ENCODE data around the gene VCAN.

VCAN gene

DNA sequence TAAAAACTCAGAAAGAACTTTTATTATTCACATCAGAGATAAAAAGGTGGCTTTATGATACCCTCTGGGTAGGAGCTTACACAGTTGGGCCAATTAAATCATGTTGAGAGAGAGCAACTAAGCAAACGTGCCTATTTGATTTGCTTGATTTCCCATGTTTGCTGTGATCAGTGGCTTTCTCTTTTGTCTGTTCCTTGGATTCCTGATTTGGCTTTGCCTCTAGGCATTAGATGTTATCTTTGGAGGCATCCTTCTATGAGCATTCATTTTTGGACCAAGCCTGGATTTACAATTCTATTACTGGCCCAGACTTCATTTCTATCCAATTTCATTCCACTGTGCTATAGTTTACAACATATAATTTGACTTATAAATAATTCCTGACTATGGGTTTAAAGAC lies 35.9 kb downstream of the VCAN start:
- DNase-seq, result no peak

DNA sequence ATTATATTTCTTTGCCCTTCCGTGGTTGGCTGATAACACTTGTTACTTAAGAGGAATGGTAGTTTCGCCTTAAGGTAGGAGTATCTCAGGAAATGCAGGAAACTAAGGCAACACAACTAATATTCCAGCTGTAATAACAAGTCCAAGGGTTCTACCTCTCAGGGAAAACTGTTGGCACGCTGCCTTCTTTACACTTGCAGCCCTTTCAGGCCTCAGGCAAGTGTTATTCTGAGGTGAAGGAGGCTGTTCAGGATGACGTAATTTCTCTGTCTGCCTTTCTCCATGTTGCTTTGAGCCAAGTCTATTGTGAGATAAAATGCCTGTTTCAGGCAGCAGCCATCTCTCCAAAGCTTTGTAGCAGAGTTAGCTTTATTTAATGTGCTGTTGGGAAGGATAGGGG lies 38.0 kb downstream of the VCAN start:
- DNase-seq, result no peak

DNA sequence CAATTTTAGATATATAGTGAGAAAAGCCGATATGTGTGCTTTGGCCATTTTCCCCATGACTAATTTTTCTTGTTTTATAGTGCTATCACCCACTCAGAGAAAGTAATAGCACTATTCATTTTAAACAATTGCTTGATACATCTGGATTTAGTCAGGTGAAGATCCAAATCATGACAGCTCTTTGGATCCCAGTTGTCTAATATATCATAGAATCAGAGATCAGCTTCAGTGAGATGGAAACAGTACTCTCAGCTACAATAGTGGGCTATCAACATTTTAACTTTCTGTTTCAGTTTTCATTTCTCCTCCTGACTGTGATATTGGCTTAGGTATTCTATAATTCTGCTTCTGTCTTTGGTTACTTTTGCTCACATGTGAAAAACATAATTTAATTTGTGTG lies 38.7 kb downstream of the VCAN start:
- DNase-seq, result no peak

DNA sequence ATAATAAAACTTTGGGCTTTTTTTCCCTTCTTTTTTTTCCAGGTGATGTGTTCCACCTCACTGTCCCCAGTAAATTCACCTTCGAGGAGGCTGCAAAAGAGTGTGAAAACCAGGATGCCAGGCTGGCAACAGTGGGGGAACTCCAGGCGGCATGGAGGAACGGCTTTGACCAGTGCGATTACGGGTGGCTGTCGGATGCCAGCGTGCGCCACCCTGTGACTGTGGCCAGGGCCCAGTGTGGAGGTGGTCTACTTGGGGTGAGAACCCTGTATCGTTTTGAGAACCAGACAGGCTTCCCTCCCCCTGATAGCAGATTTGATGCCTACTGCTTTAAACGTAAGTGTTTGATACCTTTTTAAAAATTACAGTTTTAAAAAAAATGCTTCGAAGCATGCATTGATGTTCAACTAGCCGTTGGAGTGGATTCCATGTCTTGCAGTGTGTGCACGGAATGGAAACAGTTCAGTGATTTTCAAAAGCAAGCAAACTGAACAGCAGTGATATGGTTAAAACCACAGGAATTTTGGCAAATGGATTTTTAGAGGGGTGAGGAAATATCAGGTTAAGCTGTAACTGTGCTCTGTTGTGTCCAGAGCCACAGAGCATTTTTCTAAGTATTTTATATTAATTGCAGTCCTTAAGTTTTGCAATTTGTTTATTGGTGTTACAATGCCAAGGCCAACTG lies 40.7 kb downstream of the VCAN start:
- DNase-seq, result no peak

DNA sequence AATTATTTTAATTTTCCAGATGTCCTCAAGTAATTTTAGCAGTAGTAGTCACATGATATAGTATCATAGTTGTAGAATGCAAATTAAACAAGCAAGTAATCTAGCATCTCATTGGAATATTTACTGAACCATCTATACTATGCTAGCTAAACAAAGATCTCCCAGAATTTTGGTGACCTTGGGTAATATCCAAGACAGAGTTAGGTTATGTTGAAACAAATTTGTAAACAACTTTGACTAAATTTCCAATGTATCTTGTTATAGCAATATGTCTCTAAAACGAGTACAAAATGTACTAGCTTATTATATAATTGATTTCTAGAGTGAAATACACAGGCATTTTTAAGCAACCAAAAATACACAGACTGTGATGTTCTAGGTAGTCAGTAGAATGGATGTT lies 41.5 kb downstream of the VCAN start:
- DNase-seq, result no peak

DNA sequence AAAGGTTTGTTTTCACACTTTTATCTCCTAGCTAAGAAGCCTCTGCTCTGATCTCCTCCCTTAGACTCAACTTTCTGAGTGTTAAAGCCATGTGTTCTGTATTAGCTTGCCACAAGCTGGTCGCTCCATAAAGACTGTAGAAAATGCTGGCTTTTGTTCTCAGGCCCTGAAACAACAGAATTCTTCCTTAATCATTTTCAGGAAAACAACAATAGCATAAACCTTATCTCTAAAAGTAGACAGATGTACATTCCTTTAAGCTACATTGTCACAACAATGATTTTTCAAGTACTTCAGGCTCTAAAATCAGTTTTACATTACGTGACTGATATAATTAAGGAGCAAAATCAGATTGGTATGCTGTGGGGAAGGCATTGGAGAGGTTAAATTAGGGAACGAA lies 41.9 kb downstream of the VCAN start:
- no peak for DNase-seq

DNA sequence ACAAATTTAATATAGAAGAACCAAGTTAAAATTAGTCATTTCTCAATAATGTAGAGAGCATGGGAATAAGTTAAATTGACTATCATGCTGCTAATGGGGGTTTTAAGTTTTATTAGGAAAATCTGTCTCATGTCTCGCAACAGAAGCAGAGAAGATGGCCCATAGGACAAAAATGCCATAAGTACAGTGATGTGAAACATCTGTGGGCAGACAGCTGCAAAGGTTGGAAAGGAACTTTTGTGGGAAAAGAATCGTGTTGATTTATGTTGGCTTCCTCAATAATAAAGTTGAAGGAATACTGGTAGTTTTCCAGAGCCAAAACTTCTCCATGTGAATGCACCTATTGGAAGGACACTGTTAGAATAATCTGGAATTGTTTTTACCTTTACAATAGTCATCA lies 44.8 kb downstream of the VCAN start:
- no peak for DNase-seq

DNA sequence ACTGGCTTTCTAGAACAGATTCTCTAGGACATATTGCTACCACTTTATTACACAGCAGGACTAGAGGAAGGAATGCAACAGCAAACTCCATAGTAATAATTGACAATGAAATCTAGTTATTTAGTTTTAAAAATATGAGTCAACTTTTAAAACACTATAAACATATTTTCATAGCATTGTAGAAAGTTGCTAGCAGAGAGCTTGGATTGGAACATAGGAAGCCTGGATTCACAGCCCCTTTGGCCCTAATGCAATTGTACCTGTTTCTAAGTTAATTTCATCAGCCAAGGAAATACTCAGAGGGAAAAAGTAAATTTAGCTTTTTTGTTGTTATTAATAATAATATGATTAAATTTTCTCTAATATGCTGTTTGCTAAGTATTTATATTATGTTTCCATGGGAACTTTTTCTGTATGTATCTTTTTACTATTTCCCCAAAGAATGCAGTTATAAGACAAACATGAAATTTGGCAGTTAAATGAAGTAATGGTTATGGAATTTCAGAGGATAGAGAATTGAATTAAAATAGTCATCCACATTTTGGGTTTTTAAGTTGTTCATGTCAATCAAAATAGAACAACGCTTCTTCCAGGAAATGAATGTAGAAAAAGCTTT lies 45.6 kb downstream of the VCAN start:
- no peak for DNase-seq

DNA sequence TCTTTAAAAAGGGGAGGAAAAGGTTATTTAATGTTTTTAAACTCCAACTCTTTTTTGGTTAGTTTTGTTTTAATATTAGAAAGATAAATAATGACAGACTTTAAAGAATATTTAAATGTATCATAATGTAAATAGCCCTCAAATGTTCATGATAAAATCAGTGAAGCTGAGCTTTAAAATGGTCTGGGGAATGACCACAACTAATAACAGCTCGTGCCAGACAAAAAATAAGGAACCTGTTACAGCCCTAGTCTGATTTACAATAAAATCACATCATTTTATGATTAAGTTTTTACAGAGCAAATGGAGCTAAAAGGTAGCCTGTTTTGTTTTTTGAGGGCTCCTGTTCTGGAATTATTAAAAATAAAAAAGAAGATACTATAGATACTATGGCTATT lies 46.1 kb downstream of the VCAN start:
- DNase-seq, result no peak

DNA sequence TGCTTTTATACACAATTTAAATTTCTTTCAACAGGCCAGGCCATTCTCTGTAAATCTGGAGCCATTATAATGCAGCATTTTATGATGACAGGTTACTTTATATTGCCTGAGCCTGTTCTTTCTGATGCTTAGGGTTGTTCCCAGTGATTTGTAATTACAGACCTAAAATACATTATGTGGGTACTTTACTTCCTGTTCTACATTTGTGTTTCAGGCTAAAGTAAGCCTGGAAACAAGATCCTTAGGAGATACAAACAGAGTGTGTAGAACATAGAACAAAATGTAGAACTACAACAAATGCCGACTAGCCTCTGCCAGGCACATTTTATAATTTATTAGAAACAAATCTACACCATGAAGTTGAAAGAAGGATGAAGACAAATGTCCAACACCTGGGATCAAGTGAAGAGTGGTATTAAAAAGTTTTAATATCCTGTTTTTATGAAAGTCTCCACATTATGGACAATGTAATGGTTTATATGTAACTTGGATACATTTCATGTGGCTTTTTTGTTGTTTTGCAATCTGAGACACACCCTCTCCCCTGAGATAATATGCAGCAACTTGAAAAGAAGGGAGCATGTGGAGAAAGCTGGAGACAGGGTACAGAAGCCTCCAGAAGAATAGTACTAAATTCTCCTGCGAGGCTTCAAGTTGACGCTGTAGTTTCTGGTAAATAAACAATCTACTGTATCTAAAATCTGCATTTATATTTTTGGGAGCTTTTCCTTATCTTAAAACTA lies 46.9 kb downstream of the VCAN start:
- DNase-seq, result no peak

DNA sequence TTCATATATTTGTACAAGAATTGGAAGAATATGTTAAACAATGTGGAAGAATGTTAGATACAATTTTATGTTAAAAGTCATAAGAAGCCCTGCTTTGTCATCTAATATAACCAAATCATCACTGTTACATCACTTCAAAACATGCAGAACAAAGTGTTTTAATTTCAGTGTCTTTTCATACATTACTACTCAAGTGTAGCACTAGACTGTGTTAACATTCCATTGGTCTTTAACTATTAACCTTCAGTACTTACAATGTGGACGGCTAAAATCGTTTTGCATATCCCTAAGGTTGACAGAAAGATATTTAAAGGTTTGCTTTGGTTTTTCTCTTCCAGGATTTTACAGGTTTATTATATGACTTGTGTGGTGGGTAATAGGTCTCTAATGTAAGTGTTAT lies 50.9 kb downstream of the VCAN start:
- no peak for DNase-seq

DNA sequence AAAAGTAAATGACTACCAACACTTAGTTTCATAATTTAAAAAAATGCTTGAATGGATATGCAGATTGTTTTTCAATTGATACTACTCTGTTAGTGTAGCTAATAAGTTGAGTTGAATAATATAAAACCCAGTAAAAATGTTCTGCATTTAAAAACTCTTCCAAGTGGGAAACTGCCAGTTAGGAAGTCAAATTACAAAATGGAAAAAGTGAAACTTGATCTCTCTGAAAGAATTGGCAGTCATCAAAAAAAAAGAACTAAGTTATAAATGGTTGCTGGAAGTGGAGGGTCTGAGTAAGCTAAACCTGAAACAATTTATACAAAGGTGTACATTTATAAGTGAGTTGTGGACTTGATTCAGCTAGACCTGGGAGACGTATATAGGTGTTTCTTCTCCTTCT lies 52.4 kb downstream of the VCAN start:
- DNase-seq, result no peak

DNA sequence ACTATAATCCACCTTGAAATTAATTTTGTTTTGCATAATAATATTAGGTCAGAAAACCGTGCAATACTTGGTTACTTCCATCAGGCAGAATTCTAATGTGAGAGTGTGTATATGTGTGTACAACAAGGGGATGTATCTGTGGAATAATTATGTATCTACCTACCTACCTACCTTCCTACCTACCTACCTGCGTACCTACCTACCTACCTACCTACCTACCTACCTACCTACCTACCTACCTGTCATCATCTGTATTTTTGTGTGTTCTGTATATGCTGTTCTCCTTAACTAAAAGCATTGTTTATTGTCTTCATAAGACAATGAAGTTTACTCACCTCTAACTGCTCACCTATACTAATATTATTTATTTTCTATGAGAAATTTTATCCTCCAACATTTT lies 52.8 kb downstream of the VCAN start:
- DNase-seq, result no peak

DNA sequence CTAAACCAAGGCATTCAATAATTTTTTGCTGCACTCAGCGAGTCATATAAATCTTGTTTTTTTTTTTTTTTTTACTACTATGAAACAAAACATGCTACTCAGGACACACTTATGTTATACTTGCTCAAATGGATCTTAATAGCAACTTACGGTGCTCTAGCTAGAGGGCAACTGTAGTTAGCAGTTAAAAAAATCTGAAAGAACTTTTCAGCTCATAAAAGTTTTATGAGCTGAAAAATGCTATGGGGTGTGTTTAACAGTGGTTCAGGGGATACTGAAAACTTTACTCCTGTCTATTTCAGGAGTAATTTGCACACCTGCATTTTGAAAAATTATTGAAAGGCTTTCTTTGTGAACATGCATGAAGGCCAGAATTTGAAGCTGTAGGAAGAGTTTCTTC lies 53.4 kb downstream of the VCAN start:
- no peak for DNase-seq

DNA sequence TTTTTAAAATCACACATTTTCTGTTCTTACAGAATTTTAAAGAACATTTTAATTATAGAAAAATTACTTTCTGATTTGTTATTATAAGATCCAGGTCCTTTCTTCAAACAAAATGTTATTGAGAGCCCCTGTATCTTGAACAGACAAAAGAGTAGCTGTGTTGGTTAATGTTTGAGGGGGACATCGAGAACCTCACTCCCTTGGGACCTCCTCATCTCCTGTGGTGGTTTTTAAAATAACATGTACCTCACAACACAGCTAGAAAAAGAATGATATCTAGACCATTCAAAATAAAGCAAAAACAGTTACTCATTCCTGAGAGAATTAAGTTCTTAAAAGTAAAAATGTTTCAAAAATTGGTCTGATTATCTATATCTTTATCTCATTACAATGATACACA lies 54.7 kb downstream of the VCAN start:
- no peak for DNase-seq

DNA sequence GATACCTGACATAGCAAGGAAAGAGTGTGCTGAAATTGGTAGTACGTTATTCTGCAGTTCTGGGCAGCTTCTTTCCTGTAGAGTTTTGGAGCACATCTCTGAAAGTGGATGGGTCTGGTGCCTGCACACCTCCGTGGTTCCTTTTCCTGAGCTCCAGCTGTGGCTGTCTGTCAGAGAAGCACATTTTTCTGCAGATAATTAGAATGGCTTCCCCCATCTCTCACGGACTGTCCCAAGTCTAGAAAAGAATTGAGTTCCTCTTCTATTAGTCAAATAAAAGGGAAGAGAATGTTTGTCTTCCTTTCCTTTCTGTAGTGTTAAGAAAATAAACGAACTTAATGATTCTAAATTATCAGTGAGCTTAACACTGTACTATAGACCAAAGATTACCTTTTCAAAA lies 55.7 kb downstream of the VCAN start:
- no peak for DNase-seq

DNA sequence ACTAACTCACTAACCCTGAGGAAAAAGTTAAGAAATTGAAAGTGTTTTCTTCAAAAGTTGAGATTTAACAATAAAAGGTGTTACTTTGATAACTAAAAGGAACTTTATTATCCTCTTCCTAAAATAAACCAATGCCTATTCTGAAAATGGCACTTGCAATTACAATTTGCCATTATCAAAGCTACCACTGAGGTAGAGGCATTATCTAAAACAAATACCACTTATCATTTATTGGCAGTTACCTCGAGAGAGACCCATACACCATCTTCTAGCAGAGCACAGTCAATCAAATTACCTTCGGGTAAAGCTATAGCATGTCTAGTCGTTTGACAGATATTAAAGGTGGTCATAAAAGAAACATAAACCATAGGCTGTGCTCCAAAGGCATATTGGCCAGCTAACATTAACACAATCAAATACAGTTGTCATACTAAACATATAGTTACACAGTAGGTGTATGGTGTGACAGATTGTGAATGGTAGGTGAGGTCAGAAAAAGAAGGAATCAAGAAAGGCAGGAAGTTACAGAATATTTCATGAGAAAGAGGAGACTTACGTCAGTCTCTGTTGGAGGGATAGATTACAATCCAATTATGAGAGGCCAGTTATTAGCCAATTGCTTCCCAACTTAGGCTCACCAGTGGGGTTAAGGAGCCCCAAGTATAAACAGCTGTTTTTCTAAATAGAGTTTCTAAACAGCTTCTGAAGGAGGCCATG lies 56.3 kb downstream of the VCAN start:
- no peak for DNase-seq

DNA sequence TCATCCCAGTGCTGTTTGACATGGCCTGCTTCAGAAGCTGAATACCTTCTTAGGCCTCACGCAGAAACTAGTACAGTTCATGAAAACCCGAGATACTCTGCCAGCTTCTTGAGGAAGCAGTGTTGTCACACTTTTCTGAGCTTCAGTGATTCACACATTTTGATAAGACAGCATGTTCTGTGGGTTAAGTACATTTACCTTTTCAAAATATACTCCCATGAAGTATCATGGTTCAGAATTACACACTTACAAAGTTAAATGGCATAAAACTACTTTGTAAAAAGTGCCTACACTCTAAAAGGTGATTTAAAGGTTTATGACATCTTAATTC lies 56.9 kb downstream of the VCAN start:
- no peak for DNase-seq

DNA sequence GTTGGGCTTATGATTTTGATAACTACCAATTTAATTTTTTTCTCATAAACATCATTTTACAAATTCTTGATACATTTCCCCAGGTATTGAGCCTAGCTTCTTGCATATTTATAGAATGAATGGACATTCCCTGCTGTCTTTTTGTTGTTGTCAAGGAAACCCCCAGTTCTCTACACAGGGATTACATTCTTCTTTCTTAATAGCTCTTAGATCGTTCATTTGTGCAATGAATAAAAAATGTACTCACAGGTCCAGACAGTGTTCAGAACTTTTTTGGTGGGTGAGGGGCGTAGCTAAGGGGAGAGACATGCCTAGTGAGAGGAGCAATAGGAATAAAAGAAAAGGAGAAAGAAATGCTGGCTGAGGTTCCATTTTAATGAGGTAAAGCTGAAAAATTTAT lies 58.6 kb downstream of the VCAN start:
- no peak for DNase-seq

DNA sequence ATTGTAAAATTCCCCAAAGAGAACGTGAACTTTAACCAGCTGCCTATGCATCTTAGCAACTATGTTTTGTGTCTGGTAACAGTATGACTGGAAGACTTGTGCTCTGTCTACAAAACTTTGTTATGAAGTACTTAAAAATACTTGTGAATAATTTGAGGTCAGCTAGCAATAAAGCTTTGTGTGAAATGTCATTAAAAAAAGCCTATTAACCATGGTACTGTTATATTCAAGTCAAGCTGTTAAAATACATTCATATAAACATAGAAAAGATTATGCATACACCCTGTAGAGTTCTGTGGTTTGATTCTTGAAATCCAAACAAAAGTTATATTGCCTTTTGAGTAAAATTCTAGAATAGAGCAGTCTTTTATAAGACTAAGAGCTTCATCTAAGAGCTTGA lies 60.1 kb downstream of the VCAN start:
- DNase-seq, result no peak

DNA sequence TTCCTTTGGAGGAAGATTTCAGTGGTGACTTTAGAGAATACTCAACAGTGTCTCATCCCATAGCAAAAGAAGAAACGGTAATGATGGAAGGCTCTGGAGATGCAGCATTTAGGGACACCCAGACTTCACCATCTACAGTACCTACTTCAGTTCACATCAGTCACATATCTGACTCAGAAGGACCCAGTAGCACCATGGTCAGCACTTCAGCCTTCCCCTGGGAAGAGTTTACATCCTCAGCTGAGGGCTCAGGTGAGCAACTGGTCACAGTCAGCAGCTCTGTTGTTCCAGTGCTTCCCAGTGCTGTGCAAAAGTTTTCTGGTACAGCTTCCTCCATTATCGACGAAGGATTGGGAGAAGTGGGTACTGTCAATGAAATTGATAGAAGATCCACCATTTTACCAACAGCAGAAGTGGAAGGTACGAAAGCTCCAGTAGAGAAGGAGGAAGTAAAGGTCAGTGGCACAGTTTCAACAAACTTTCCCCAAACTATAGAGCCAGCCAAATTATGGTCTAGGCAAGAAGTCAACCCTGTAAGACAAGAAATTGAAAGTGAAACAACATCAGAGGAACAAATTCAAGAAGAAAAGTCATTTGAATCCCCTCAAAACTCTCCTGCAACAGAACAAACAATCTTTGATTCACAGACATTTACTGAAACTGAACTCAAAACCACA lies 67.4 kb downstream of the VCAN start:
- DNase-seq, result no peak

DNA sequence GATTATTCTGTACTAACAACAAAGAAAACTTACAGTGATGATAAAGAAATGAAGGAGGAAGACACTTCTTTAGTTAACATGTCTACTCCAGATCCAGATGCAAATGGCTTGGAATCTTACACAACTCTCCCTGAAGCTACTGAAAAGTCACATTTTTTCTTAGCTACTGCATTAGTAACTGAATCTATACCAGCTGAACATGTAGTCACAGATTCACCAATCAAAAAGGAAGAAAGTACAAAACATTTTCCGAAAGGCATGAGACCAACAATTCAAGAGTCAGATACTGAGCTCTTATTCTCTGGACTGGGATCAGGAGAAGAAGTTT lies 67.9 kb downstream of the VCAN start:
- no peak for DNase-seq

DNA sequence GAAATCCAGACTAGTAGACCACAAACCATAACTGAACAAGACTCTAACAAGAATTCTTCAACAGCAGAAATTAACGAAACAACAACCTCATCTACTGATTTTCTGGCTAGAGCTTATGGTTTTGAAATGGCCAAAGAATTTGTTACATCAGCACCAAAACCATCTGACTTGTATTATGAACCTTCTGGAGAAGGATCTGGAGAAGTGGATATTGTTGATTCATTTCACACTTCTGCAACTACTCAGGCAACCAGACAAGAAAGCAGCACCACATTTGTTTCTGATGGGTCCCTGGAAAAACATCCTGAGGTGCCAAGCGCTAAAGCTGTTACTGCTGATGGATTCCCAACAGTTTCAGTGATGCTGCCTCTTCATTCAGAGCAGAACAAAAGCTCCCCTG lies 68.6 kb downstream of the VCAN start:
- DNase-seq, result no peak

DNA sequence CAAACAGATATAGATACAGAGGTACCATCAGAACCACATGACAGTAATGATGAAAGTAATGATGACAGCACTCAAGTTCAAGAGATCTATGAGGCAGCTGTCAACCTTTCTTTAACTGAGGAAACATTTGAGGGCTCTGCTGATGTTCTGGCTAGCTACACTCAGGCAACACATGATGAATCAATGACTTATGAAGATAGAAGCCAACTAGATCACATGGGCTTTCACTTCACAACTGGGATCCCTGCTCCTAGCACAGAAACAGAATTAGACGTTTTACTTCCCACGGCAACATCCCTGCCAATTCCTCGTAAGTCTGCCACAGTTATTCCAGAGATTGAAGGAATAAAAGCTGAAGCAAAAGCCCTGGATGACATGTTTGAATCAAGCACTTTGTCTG lies 69.2 kb downstream of the VCAN start:
- DNase-seq, result no peak
